ENCODE results near the gene TREH.
"Not testable (repeated sequence)": the region's sequence is repeated elsewhere in the genome, so short reads cannot be mapped to it uniquely, and the experiment has no call there.

The TREH gene

GRCh38 chr11:118694771-118695170 is 15.3 kb upstream of the TREH start:
- no peak for DNase-seq

DNA sequence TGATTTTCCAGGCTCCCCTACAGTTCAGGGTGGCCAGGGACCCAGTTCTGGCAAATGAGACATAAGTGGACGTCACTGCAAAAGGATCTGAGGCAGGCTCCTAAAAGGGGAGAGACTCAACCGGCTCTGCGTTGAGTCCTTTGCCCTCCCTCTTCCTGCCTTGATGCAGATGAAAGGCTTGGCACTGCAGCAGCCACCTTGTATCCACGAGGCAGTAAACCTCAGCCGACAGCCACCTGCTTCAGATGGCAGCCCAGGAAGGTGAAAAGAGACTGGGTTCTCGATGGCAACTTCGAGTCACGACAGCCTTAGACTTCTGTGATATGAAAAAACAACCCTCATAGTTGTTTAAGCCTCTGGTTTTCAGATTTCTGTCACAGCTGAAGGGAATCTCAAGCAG is 14.7 kb upstream of the TREH start:
- DNase-seq = no peak

GRCh38 chr11:118691926-118692830 is 12.7 kb upstream of the TREH start:
- peak; percentile 46 to 74 for DNase-seq

- no peak for DNase-seq
Measured at GRCh38 chr11:118690553-118691304, 11.3 kb upstream of the TREH start.

DNA sequence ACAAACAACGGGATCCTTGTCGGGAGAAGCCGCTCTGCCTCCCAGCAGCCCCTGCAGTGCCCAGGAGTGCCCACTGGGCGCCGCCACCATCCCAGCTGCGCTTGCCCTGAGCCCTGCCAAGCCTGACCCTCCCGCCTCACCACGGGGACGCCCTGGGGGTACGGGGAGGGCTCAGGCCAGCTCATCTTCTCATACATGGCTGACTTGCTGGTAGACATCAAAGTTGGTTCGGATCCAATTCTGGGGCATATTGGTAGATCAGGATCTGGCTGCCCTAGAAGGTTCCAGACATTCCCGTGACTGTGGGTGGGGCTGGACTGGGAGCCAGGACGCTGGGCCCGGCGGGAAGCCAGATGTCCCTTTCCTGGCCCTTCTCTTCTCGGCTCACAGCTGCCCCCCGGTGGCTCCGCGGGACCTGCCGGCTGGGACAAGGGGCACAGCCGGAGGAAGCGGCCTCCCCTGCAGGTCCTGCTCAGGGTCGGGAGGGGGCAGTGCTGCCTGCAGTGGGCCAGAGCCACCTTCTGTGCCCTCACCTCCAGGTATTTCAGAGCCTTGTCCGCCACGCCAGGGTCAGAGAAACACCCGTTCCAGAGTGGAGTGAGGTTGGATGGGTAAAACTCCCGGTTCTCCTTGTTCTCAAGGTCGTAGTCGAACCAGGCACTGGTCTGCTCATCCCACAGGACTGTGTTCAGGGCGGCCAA is 10.6 kb upstream of the TREH start:
- peak; percentile 76 to 80 for DNase-seq

DNA sequence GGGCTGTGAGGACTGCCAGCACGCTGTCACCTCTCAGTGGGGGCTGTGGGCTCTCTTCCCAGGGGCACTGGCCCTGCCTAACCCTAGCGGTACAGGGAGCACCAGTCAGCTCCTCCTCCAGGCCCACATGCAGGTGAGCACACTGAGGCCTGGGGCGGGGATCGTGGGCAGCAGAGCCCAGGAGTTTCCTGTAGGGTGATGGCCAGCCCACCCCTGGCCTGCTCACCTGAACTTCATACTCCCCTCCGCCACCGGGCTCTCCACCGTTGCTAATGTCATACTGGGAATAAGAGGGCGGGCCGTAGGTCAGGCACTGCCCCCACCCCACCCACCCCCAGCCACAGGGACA is 10.0 kb upstream of the TREH start:
- no peak for DNase-seq

- DNase-seq = no peak
Measured at GRCh38 chr11:118688851-118689502, 9.5 kb upstream of the TREH start.

- not testable (repeated sequence) for DNase-seq
Measured at GRCh38 chr11:118688339-118688738, 8.9 kb upstream of the TREH start.

- DNase-seq = no peak
Measured at GRCh38 chr11:118687906-118688305, 8.5 kb upstream of the TREH start.

- DNase-seq = no peak
Measured at GRCh38 chr11:118684187-118684586, 4.7 kb upstream of the TREH start.

GRCh38 chr11:118682939-118683338 is 3.5 kb upstream of the TREH start:
- DNase-seq = not testable (repeated sequence)

GRCh38 chr11:118682372-118682771 is 2.9 kb upstream of the TREH start:
- no peak for DNase-seq

- DNase-seq = not testable (repeated sequence)
Measured at GRCh38 chr11:118678908-118679307, 542 bp downstream of the TREH start.

DNA sequence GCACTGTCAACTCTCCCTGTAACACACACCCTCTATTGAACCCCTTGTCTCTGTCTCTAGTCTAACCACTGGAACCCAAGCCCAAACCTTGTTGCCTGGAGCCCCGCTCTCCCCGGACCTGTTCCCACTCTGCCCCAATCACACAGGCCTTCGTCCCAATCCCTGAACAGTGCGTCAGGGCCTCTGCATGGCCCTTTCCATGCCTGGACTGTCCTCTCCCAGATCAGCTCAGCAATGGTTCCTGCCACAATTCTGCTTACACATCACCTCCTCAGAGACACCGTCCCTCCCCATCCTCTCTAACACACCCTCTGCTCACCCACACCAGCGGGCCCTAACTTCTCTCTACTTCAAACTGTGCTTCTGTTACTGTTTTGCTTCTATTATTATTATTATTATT is 1.5 kb downstream of the TREH start:
- DNase-seq = no peak

DNA sequence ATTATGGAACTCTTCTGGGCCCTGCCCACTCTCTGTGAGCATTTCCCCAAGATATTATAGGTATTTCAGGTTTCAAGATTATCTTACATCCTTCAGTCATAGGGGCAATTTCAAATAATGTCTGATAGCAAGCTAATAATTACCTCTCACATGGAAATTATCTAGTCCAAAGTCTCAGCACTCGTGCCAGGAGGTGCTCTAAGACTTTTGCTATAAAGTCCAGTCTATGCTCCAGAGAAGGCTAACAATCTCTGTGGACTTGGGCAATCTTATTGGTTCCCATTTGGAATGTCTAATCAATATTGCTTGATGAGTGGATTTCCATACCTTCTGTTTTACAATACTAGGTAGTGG is 5.4 kb downstream of the TREH start:
- no peak for DNase-seq

DNA sequence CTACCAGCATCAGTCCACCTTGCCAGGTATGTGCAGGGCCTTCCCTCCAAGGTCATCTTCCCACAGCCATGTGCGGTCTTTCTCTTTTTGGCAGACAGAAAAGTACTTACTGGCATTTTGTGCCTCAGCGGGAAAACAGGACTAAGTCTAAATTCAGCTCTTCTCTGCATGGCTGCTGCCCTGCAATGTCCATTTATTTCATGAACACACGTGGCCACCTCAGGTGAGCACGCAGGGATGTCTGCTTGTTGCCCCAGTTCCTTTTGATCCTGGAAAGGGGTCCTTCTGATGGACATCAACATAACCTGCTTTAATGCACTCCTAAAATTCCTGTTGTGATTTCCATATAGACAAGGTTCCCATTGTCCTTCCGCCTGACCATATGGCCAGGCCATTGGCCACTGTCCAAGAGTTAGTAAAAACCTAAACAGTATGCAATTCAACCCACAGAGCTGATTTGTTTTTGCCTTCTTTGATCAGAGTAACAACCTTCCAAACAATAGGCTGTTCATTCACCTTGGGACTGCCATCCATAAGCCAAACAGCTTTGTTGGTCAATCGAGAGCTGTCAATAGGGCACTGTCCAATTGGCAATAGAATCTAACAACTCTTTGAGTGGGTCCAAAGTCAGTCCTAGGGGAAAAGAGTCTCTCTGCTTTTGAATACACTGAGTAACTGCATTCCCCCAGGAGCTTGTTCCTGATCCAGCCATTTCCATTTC is 5.9 kb downstream of the TREH start:
- DNase-seq = no peak

- DNase-seq = no peak
Measured at GRCh38 chr11:118672846-118673245, 6.6 kb downstream of the TREH start.

GRCh38 chr11:118671254-118671653 is 8.2 kb downstream of the TREH start:
- no peak for DNase-seq

GRCh38 chr11:118670063-118670462 is 9.4 kb downstream of the TREH start:
- DNase-seq = no peak

DNA sequence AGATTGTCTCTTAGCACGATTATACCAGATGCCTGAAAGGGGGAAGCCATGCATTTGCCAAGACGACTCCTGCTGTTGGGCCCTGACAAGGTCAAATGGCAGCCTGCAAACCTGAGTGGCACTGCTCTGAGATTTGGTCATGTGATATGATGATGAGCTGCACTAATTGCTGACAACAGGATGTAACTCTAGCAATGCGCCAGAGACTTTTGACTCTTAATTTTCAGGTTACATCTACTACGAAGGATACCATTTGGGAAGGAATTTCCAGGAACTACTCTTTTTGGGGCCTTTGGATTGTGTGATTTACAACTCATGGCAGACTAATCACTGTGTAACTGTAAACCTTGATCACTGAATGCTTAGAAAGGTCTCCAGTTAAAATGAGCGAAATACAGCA is 13.1 kb downstream of the TREH start:
- no peak for DNase-seq

DNA sequence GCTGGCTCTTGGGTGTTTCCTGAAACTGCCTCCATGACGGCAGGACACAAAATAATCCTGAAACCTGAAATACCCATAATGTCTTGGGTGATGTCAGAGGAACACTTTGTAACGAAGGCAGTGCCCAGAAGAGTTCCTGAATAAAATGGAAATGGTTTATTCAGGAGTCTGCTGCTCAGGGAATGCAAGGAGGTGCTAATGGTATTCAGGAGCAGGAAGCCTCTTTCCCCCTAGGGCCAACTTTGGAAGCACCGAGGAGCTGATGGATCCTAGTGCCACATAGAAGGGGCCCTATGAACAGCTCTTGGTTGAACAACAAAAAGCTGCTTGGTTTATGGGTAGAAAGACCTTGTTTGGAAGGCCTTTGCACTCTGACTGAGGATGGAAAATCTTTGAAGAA is 15.5 kb downstream of the TREH start:
- no peak for DNase-seq

GRCh38 chr11:118663381-118663780 is 16.1 kb downstream of the TREH start:
- no peak for DNase-seq

All from stimulated activated CD4-positive, alpha-beta T cell treated with anti-CD3 and anti-CD28 coated beads, Interleukin-4, amount 100 ng/mL, for 4 hours (primary cell).